ENCODE data around the gene SAMHD1.

DNA sequence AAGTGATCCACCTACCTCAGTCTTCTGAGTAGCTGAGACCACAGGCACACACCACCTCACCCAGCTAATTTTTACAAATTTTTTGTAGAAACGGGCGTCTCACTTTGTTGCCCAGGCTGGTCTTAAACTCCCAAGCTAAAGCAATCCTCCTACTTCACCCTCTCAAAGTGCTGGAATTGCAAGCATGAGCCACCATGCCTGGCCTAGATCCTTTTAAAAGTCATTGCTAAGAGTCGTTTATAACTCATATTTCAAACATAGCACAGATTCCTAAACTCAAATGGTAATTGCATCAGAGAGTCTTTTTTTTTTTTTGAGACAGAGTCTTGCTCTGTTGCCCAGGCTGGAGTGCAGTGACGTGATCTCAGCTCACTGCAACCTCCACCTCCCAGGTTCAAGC, 7.7 kb upstream of the SAMHD1 start:
- TF ChIP-seq, protein P1, sequence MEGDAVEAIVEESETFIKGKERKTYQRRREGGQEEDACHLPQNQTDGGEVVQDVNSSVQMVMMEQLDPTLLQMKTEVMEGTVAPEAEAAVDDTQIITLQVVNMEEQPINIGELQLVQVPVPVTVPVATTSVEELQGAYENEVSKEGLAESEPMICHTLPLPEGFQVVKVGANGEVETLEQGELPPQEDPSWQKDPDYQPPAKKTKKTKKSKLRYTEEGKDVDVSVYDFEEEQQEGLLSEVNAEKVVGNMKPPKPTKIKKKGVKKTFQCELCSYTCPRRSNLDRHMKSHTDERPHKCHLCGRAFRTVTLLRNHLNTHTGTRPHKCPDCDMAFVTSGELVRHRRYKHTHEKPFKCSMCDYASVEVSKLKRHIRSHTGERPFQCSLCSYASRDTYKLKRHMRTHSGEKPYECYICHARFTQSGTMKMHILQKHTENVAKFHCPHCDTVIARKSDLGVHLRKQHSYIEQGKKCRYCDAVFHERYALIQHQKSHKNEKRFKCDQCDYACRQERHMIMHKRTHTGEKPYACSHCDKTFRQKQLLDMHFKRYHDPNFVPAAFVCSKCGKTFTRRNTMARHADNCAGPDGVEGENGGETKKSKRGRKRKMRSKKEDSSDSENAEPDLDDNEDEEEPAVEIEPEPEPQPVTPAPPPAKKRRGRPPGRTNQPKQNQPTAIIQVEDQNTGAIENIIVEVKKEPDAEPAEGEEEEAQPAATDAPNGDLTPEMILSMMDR (IDR thresholded peaks at IDR 0.05) = no peak
- TF ChIP-seq POLR2A (IDR thresholded peaks at IDR 0.05) (no peak), POLR2AphosphoS5 (IDR thresholded peaks at IDR 0.05) (peak; percentile 33), EP300 (IDR thresholded peaks at IDR 0.05) (no peak)
